Measurements from ENCODE around the gene QSOX2. TPM values are rescaled to one million over a fixed set of nuclear protein-coding genes. Genes with fewer than 3 reads are reported as not detected.

QSOX2 gene
- total and polyA plus RNA-seq, 4 donors, result 0.79 to 12.7 (median 4.3) TPM

DNA sequence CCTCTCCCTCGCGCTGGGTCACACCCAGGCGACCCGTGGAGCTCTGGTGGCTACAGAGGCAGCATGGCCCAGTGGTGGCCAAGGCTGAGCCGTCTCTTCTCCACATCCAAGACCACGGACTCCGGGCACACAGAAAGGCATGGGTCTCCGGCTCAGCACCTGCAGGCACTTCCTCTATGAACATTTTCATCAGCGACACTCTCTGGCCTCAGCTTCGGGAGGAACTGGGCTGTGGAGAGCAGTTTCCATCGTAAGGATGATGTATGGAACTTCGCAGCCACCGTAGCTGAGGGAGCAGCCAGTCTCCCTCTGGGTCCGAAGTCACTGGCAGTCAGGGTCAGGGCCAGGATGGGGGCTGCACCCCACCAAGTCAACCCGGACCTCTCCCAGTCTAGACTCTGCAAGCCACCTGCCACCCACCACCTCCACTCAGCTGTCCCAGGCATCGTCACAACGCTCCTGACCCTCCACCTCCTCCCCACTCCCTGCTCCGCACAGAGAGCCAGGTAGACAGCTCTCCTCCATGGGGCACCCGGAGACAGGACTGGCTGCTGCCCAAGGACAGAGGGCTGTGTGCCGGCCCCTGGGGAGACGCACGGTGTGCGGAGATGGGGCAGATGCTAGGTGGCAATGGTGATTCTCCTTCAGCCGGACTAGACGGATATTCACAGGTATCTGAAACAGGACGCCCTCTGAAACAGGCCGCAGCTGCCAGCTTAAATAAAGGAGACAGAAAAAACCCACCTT lies 9.7 kb downstream of the QSOX2 start:
- Histone ChIP-seq H3K9me3 (ENCODE audit: control insufficient read depth in 4 of 4, low read length in 3 of 4) (no peaks in the 10 kb centered on the region), H3K4me3 (ENCODE audit: low read depth in 1 of 3, low read length in 3 of 3) (no peak overlapping the region), H3K36me3 (ENCODE audit: control insufficient read depth in 4 of 4, insufficient read depth in 3 of 4, low read depth in 1 of 4, low read length in 3 of 4) (peaks cover 0 to 6% (median 0%) of the 10 kb centered on the region in 4 donors), H3K9ac (ENCODE audit: low read depth in 1 of 2, low read length in 2 of 2) (no peak overlapping the region), H3K4me1 (ENCODE audit: control insufficient read depth in 4 of 4, insufficient read depth in 4 of 4, low read length in 3 of 4) (peaks cover 5 to 13% (median 6%) of the 10 kb centered on the region in 4 donors), H3K27me3 (ENCODE audit: control insufficient read depth in 4 of 4, insufficient read depth in 4 of 4, low read length in 3 of 4) (no peaks in the 10 kb centered on the region), H3K27ac (ENCODE audit: low read depth in 1 of 2, low read length in 2 of 2) (no peak overlapping the region)
- TF ChIP-seq HNF4G (IDR thresholded peaks at IDR 0.05), result no peak
- TF ChIP-seq JUND (IDR thresholded peaks at IDR 0.05), result no peak
- TF ChIP-seq GABPA (IDR thresholded peaks at IDR 0.05 in 1 of 2, conservative IDR thresholded peaks at IDR 0.05 in 1 of 2), result no peak
- TF ChIP-seq, protein P1, sequence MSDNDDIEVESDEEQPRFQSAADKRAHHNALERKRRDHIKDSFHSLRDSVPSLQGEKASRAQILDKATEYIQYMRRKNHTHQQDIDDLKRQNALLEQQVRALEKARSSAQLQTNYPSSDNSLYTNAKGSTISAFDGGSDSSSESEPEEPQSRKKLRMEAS (IDR thresholded peaks at IDR 0.05), result no peak
- TF ChIP-seq HNF4A (conservative IDR thresholded peaks at IDR 0.05), result no peak
- 96% methylated on average over 27 of the region's 27 CpGs for WGBS
- no peak for DNase-seq (ENCODE audit: low spot score)

DNA sequence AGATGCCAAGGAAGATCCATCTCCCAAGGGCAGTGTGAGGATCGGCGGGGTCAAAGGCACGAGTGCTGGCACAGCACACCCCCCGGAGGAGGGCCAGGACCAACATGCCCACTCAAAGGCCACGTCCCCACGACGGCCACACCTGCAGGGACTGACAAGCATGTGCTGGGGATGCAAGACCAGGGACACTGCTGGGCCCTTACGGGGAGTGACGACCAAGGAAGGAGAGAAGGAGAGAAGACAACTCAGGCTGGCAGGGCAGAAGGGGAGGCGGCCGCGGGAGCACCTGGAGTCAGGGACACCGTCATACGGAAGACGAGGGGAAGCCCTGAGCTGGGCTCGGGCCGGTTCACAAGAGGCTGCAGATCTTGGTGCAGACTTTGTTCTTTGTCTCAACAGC lies 10.4 kb downstream of the QSOX2 start:
- Histone ChIP-seq H3K36me3 (ENCODE audit: control insufficient read depth in 4 of 4, insufficient read depth in 3 of 4, low read depth in 1 of 4, low read length in 3 of 4) (peaks cover 0 to 6% (median 0%) of the 10 kb centered on the region in 4 donors), H3K4me1 (ENCODE audit: control insufficient read depth in 4 of 4, insufficient read depth in 4 of 4, low read length in 3 of 4) (peaks cover 7 to 19% (median 10%) of the 10 kb centered on the region in 4 donors), H3K27me3 (ENCODE audit: control insufficient read depth in 4 of 4, insufficient read depth in 4 of 4, low read length in 3 of 4) (no peaks in the 10 kb centered on the region), H3K9me3 (ENCODE audit: control insufficient read depth in 4 of 4, low read length in 3 of 4) (no peaks in the 10 kb centered on the region), H3K4me3 (ENCODE audit: low read depth in 1 of 3, low read length in 3 of 3) (no peak overlapping the region), H3K9ac (ENCODE audit: low read depth in 1 of 2, low read length in 2 of 2) (no peak overlapping the region), H3K27ac (ENCODE audit: low read depth in 1 of 2, low read length in 2 of 2) (no peak overlapping the region)
- 96% methylated on average over 17 of the region's 17 CpGs for WGBS
- TF ChIP-seq HNF4A (conservative IDR thresholded peaks at IDR 0.05) (no peak), EGR1 (IDR thresholded peaks at IDR 0.05; ENCODE audit: low read depth in 2 of 2) (no peak), FOXA2 (IDR thresholded peaks at IDR 0.05) (no peak)
- TF ChIP-seq, protein P2, sequence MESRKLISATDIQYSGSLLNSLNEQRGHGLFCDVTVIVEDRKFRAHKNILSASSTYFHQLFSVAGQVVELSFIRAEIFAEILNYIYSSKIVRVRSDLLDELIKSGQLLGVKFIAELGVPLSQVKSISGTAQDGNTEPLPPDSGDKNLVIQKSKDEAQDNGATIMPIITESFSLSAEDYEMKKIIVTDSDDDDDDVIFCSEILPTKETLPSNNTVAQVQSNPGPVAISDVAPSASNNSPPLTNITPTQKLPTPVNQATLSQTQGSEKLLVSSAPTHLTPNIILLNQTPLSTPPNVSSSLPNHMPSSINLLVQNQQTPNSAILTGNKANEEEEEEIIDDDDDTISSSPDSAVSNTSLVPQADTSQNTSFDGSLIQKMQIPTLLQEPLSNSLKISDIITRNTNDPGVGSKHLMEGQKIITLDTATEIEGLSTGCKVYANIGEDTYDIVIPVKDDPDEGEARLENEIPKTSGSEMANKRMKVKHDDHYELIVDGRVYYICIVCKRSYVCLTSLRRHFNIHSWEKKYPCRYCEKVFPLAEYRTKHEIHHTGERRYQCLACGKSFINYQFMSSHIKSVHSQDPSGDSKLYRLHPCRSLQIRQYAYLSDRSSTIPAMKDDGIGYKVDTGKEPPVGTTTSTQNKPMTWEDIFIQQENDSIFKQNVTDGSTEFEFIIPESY (IDR thresholded peaks at IDR 0.05), result no peak
- TF ChIP-seq, protein P3, sequence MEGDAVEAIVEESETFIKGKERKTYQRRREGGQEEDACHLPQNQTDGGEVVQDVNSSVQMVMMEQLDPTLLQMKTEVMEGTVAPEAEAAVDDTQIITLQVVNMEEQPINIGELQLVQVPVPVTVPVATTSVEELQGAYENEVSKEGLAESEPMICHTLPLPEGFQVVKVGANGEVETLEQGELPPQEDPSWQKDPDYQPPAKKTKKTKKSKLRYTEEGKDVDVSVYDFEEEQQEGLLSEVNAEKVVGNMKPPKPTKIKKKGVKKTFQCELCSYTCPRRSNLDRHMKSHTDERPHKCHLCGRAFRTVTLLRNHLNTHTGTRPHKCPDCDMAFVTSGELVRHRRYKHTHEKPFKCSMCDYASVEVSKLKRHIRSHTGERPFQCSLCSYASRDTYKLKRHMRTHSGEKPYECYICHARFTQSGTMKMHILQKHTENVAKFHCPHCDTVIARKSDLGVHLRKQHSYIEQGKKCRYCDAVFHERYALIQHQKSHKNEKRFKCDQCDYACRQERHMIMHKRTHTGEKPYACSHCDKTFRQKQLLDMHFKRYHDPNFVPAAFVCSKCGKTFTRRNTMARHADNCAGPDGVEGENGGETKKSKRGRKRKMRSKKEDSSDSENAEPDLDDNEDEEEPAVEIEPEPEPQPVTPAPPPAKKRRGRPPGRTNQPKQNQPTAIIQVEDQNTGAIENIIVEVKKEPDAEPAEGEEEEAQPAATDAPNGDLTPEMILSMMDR (IDR thresholded peaks at IDR 0.05; ENCODE audit: low read depth, low read length, missing input control), result no peak
- DNase-seq (ENCODE audit: low spot score), result no peak

DNA sequence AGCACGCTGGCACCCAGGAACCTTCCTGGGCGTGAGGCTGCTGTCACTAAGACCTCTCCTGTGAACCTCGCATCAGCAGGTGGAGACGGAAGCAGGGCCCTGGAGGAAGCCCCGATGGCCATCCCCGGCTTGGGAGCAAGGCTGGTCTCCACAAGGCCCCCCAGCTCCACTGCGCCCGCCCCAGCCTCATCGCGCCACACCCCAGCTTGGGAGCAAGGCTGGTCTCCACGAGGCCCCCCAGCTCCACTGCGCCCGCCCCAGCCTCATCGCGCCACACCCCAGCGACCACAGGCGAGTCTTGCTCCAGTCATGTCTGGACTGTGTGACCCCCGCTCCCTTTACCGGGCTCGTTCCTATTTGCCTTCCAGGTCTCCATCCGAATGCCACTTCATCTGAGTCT lies 11.0 kb downstream of the QSOX2 start:
- Histone ChIP-seq H3K27ac (ENCODE audit: low read depth in 1 of 2, low read length in 2 of 2) (no peak overlapping the region), H3K4me1 (ENCODE audit: control insufficient read depth in 4 of 4, insufficient read depth in 4 of 4, low read length in 3 of 4) (peaks cover 8 to 20% (median 11%) of the 10 kb centered on the region in 4 donors), H3K9ac (ENCODE audit: low read depth in 1 of 2, low read length in 2 of 2) (no peak overlapping the region), H3K36me3 (ENCODE audit: control insufficient read depth in 4 of 4, insufficient read depth in 3 of 4, low read depth in 1 of 4, low read length in 3 of 4) (peaks cover 0 to 6% (median 0%) of the 10 kb centered on the region in 4 donors), H3K27me3 (ENCODE audit: control insufficient read depth in 4 of 4, insufficient read depth in 4 of 4, low read length in 3 of 4) (no peaks in the 10 kb centered on the region), H3K9me3 (ENCODE audit: control insufficient read depth in 4 of 4, low read length in 3 of 4) (no peaks in the 10 kb centered on the region), H3K4me3 (ENCODE audit: low read depth in 1 of 3, low read length in 3 of 3) (no peak overlapping the region)
- WGBS, result 97% methylated on average over 21 of the region's 21 CpGs
- DNase-seq (ENCODE audit: low spot score), result no peak
- TF ChIP-seq FOXA2 (IDR thresholded peaks at IDR 0.05), result no peak
- no peak for TF ChIP-seq RXRA (IDR thresholded peaks at IDR 0.05)
- no peak for TF ChIP-seq NR2F2 (IDR thresholded peaks at IDR 0.05)
- TF ChIP-seq HNF4A (conservative IDR thresholded peaks at IDR 0.05), result no peak
- TF ChIP-seq SP1 (IDR thresholded peaks at IDR 0.05), result no peak
- TF ChIP-seq HNF4G (IDR thresholded peaks at IDR 0.05), result no peak
- TF ChIP-seq FOXA1 (IDR thresholded peaks at IDR 0.05), result no peak
- TF ChIP-seq GABPA (IDR thresholded peaks at IDR 0.05 in 1 of 2, conservative IDR thresholded peaks at IDR 0.05 in 1 of 2), result no peak
- TF ChIP-seq YY1 (IDR thresholded peaks at IDR 0.05), result no peak
- no peak for TF ChIP-seq TAF1 (conservative IDR thresholded peaks at IDR 0.05)
- no peak for TF ChIP-seq EGR1 (IDR thresholded peaks at IDR 0.05; ENCODE audit: low read depth in 2 of 2)
- TF ChIP-seq JUND (IDR thresholded peaks at IDR 0.05), result no peak
- TF ChIP-seq, protein P4, sequence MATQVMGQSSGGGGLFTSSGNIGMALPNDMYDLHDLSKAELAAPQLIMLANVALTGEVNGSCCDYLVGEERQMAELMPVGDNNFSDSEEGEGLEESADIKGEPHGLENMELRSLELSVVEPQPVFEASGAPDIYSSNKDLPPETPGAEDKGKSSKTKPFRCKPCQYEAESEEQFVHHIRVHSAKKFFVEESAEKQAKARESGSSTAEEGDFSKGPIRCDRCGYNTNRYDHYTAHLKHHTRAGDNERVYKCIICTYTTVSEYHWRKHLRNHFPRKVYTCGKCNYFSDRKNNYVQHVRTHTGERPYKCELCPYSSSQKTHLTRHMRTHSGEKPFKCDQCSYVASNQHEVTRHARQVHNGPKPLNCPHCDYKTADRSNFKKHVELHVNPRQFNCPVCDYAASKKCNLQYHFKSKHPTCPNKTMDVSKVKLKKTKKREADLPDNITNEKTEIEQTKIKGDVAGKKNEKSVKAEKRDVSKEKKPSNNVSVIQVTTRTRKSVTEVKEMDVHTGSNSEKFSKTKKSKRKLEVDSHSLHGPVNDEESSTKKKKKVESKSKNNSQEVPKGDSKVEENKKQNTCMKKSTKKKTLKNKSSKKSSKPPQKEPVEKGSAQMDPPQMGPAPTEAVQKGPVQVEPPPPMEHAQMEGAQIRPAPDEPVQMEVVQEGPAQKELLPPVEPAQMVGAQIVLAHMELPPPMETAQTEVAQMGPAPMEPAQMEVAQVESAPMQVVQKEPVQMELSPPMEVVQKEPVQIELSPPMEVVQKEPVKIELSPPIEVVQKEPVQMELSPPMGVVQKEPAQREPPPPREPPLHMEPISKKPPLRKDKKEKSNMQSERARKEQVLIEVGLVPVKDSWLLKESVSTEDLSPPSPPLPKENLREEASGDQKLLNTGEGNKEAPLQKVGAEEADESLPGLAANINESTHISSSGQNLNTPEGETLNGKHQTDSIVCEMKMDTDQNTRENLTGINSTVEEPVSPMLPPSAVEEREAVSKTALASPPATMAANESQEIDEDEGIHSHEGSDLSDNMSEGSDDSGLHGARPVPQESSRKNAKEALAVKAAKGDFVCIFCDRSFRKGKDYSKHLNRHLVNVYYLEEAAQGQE (IDR thresholded peaks at IDR 0.05), result no peak

All from liver (tissue), 9 donors.